Fibroblast of lung (primary cell): ENCODE measurements around the gene HOXA11. TPM values are rescaled to one million over a fixed set of nuclear protein-coding genes. Genes with fewer than 3 reads are reported as not detected.
A peak's percentile ranks its signal among the peaks of the same experiment; 100 is the strongest.

Experiments used
- DNase-seq, 2 donors: peaks; one replicate each; pipeline versions ENCODE4 v3.0.0 to v3.0.0-alpha.2; 2010; ENCODE audit warnings: low read depth in 2 of 2
- H2AFZ ChIP-seq: 2 replicates; pipeline ENCODE4 v1.5.1; 2012; ENCODE audit warnings: low read length, control low read depth, inconsistent platforms
- H3K27ac ChIP-seq: 2 replicates; pipeline ENCODE4 v1.5.1; 2011; ENCODE audit warnings: low read length, control low read depth; ENCODE audit not compliant: insufficient read depth
- H3K27me3 ChIP-seq: 2 replicates; pipeline ENCODE4 v1.5.1; 2011; ENCODE audit warnings: mild to moderate bottlenecking, low read length; ENCODE audit not compliant: control insufficient read depth, insufficient read depth
- H3K36me3 ChIP-seq: 2 replicates; pipeline ENCODE4 v1.5.1; 2011; ENCODE audit warnings: low read length; ENCODE audit not compliant: control insufficient read depth, insufficient read depth
- H3K4me1 ChIP-seq: 2 replicates; pipeline ENCODE4 v1.5.1; 2011; ENCODE audit warnings: low read length; ENCODE audit not compliant: control insufficient read depth, insufficient read depth; ENCODE audit errors: extremely low read depth
- H3K4me2 ChIP-seq: 2 replicates; pipeline ENCODE4 v1.5.1; 2011; ENCODE audit warnings: low read length, control low read depth; ENCODE audit not compliant: insufficient read depth; ENCODE audit errors: extremely low read depth
- H3K4me3 ChIP-seq, 4 experiments: fragments of 200-600 bp in 1 of 4; sonication (generic) in 1 of 4; replicated peaks in 1 of 4; 2 replicates each; pipeline ENCODE4 v1.5.1; 2011 to 2016; ENCODE audit warnings: low read length in 4 of 4, low read depth in 3 of 4, mild to moderate bottlenecking in 3 of 4, control low read depth in 2 of 4, inconsistent platforms in 1 of 4, mixed read lengths in 1 of 4; ENCODE audit not compliant: insufficient read depth in 1 of 4; ENCODE audit errors: control extremely low read depth in 1 of 4
- H3K79me2 ChIP-seq: 2 replicates; pipeline ENCODE4 v1.5.1; 2012; ENCODE audit warnings: mild to moderate bottlenecking, low read length, inconsistent platforms; ENCODE audit not compliant: control insufficient read depth, insufficient read depth
- H3K9ac ChIP-seq: 2 replicates; pipeline ENCODE4 v1.5.1; 2011; ENCODE audit warnings: mild to moderate bottlenecking, low read length, control low read depth; ENCODE audit not compliant: insufficient read depth
- H3K9me3 ChIP-seq: 2 replicates; pipeline ENCODE4 v1.5.1; 2012; ENCODE audit warnings: low read depth, low read length; ENCODE audit not compliant: control insufficient read depth, insufficient read depth
- H4K20me1 ChIP-seq: 2 replicates; pipeline ENCODE4 v1.5.1; 2011; ENCODE audit warnings: low read length; ENCODE audit not compliant: control insufficient read depth, insufficient read depth; ENCODE audit errors: extremely low read depth
- EZH2 ChIP-seq: IDR thresholded peaks from 2 replicates; pipeline ENCODE4 v1.5.1; 2012; ENCODE audit warnings: low read length, control low read depth, mild to moderate bottlenecking; ENCODE audit errors: missing control alignments
- polyA plus RNA-seq, 2 donors: library from polyadenylated mRNA; depleted of rRNA in 1 of 2; stranded (reverse) in 1 of 2; unstranded in 1 of 2; fragments of >200 nt; gene quantifications; 2 replicates each; pipeline ENCODE4 v1.2.1, GENCODE V29; 2011 to 2012; ENCODE audit warnings: missing spikeins in 1 of 2
- total RNA-seq: library from RNA; depleted of rRNA; stranded (reverse); fragments of >200 nt; gene quantifications from 2 replicates; pipeline ENCODE4 v1.2.1, GENCODE V29; 2014
- TF ChIP-seq, protein P1 (sequence below), 2 donors: IDR thresholded peaks in 1 of 2; conservative IDR thresholded peaks in 1 of 2; 1 replicate in 1 of 2; 2 replicates in 1 of 2; pipeline ENCODE4 v1.5.1; 2011 to 2012; ENCODE audit warnings: low read length in 2 of 2, control low read depth in 1 of 2, inconsistent platforms in 1 of 2, low read depth in 1 of 2, mild to moderate bottlenecking in 1 of 2

HOXA11 gene
- total and polyA plus RNA-seq, 2 donors (not counting 1 experiment from before 2014, with no cell fraction given), result 0.18 TPM; not detected in 1

DNA sequence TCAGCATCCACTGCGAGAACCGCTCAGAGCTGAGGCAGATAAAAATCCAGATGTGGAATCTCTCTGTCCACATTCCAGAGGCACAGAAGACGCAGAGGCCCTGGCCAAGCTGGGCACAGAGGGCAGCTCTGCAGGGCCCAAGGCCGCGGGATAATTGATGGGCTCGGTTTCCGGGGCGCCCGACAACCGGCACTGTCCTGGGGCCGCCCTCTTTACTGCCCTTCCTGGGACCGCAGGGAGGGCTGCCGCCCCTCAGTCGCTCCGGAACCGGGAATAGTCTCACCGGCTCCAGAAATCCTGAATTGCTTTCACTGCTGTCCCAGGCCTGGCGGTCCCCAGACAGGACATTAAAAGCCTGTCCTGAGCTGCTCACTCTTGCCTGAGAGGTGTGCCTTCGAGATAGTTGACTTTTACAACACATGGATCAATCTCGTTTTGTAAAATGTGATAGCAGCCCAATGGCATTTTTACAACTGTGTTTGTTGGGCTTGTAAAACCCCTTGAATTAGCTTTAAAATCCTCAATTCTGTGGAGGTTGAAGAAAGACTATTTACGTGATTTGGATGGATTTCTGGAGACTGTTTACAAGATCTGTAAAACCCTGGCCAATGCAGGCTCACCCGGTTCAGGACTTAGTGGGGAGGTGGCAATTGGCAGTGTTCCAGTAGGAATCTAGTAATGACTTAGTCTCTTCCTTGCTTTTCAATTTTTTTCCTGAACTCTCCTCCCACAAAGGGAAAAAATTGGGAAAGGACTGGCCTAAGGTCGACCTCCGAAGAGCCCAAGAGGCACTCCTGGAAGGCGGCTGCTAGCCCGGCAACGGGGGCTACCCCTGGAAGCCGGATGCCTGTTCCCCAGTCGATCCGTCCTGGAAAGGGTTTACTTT, 36.0 kb downstream of the HOXA11 start:
- peak overlapping the region; percentile 41 to 61 (median 46) for H3K4me3 ChIP-seq
- H2AFZ ChIP-seq, result no peak overlapping the region
- no peaks in the 10 kb centered on the region for H4K20me1 ChIP-seq
- H3K36me3 ChIP-seq, result no peaks in the 10 kb centered on the region
- peak overlapping the region; percentile 87 for H3K4me2 ChIP-seq
- peak overlapping the region; percentile 72 for H3K9ac ChIP-seq
- peaks cover 74% of the 10 kb centered on the region for H3K79me2 ChIP-seq
- H3K4me1 ChIP-seq, result peaks cover 22% of the 10 kb centered on the region
- no peak for TF ChIP-seq EZH2
- TF ChIP-seq, protein P1, sequence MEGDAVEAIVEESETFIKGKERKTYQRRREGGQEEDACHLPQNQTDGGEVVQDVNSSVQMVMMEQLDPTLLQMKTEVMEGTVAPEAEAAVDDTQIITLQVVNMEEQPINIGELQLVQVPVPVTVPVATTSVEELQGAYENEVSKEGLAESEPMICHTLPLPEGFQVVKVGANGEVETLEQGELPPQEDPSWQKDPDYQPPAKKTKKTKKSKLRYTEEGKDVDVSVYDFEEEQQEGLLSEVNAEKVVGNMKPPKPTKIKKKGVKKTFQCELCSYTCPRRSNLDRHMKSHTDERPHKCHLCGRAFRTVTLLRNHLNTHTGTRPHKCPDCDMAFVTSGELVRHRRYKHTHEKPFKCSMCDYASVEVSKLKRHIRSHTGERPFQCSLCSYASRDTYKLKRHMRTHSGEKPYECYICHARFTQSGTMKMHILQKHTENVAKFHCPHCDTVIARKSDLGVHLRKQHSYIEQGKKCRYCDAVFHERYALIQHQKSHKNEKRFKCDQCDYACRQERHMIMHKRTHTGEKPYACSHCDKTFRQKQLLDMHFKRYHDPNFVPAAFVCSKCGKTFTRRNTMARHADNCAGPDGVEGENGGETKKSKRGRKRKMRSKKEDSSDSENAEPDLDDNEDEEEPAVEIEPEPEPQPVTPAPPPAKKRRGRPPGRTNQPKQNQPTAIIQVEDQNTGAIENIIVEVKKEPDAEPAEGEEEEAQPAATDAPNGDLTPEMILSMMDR (conservative IDR thresholded peaks at IDR 0.05 in 1 of 2, IDR thresholded peaks at IDR 0.05 in 1 of 2; ENCODE audit: low read depth in 1 of 2, low read length in 2 of 2), result no peak
- DNase-seq, result peak in 1 of 2 donors; percentile 77
- peak overlapping the region; percentile 98 for H3K27ac ChIP-seq
- no peaks in the 10 kb centered on the region for H3K9me3 ChIP-seq
- H3K27me3 ChIP-seq, result no peaks in the 10 kb centered on the region

DNA sequence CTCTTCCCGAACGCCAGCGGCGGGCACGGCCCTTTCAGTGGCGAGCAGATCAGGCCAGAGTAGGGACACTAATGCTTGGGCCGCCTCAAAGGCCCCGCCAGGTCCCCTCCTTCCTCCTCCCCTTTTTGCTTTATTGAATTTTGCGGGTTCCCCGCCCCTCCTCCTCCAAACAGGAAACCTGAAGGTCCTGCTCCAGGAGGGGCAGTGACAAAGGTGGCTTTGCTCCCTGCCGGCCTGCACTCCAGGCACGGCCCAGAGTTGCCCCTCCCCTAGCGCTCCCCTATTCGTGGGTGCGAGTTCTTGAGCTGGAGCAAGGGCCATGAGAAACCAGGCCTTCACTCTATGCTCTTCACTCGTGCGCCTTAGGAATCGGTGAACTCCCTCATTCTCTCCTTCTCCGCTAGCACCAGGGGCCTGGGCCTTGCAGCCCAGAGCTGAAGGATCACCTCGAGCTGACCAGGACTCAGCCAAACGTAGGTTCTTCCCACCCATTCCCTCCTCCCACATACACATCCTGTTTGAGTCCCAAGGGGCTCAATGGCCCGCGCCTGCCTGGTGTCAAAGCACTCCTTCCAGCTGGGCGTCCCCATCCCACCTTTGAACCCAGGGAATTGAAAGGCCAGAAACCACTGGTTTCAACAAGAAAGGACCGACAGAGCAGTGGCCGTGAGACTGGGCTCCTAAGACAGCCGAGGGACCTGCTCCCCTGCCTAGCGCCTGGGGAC, 36.8 kb downstream of the HOXA11 start:
- Histone ChIP-seq H3K27ac (peak overlapping the region; percentile 98), H3K36me3 (no peaks in the 10 kb centered on the region), H3K4me1 (peaks cover 22% of the 10 kb centered on the region), H3K27me3 (no peaks in the 10 kb centered on the region), H4K20me1 (no peaks in the 10 kb centered on the region), H3K4me2 (peak overlapping the region; percentile 87), H3K79me2 (peaks cover 78% of the 10 kb centered on the region), H2AFZ (peak overlapping the region; percentile 18), H3K9me3 (no peaks in the 10 kb centered on the region), H3K4me3 (peak overlapping the region; percentile 34 to 61 (median 42)), H3K9ac (peak overlapping the region; percentile 72)
- no peak for TF ChIP-seq EZH2
- TF ChIP-seq, protein P1 (conservative IDR thresholded peaks at IDR 0.05 in 1 of 2, IDR thresholded peaks at IDR 0.05 in 1 of 2; ENCODE audit: low read depth in 1 of 2, low read length in 2 of 2), result no peak
- DNase-seq, result peak in 1 of 2 donors; percentile 57
